ENCODE measurements around the gene RCCD1.

The RCCD1 gene

GRCh38 chr15:90957031-90957790 is 2.5 kb downstream of the RCCD1 start:
- H3K4me3 ChIP-seq (replicated peaks; ENCODE audit: low read depth, low read length): peak overlapping the region; percentile 55
- DNase-seq (ENCODE audit: extremely low read depth, low read depth): no peak
- no peak for TF ChIP-seq CTCF (IDR thresholded peaks at IDR 0.05; ENCODE audit: low read depth, low read length, missing control alignments)

- peak overlapping the region; percentile 55 for H3K4me3 ChIP-seq (replicated peaks; ENCODE audit: low read depth, low read length)
- TF ChIP-seq CTCF (IDR thresholded peaks at IDR 0.05; ENCODE audit: low read depth, low read length, missing control alignments): no peak
- DNase-seq (ENCODE audit: extremely low read depth, low read depth): no peak
Measured at GRCh38 chr15:90957791-90958190, 3.1 kb downstream of the RCCD1 start.

GRCh38 chr15:90959028-90959595 is 4.4 kb downstream of the RCCD1 start:
- no peak for TF ChIP-seq CTCF (IDR thresholded peaks at IDR 0.05; ENCODE audit: low read depth, low read length, missing control alignments)
- DNase-seq (ENCODE audit: extremely low read depth, low read depth): no peak

GRCh38 chr15:90959894-90960293 is 5.2 kb downstream of the RCCD1 start:
- H3K4me3 ChIP-seq (replicated peaks; ENCODE audit: low read depth, low read length): no peak overlapping the region
- no peak for TF ChIP-seq CTCF (IDR thresholded peaks at IDR 0.05; ENCODE audit: low read depth, low read length, missing control alignments)
- DNase-seq (ENCODE audit: extremely low read depth, low read depth): no peak

More at GRCh38 chr15:90959028-90959595, 4.4 kb downstream of the RCCD1 start:
- H3K4me3 ChIP-seq (replicated peaks; ENCODE audit: low read depth, low read length): no peak overlapping the region

- H3K4me3 ChIP-seq (replicated peaks; ENCODE audit: low read depth, low read length): no peak overlapping the region
- DNase-seq (ENCODE audit: extremely low read depth, low read depth): no peak
- TF ChIP-seq CTCF (IDR thresholded peaks at IDR 0.05; ENCODE audit: low read depth, low read length, missing control alignments): no peak
Measured at GRCh38 chr15:90960298-90961091, 5.8 kb downstream of the RCCD1 start.

- no peak overlapping the region for H3K4me3 ChIP-seq (replicated peaks; ENCODE audit: low read depth, low read length)
- DNase-seq (ENCODE audit: extremely low read depth, low read depth): no peak
- TF ChIP-seq CTCF (IDR thresholded peaks at IDR 0.05; ENCODE audit: low read depth, low read length, missing control alignments): no peak
Measured at GRCh38 chr15:90962021-90962420, 7.3 kb downstream of the RCCD1 start.
